Stimulated activated CD4-positive, alpha-beta T cell treated with anti-CD3 and anti-CD28 coated beads, TNF-alpha, amount 100 ng/mL, for 24 hours (primary cell): Measurements from ENCODE around the gene CASKIN2.
"Not testable (repeated sequence)": the region's sequence is repeated elsewhere in the genome, so short reads cannot be mapped to it uniquely, and the experiment has no call there.

Experiments
- DNase-seq, 3 experiments: peaks; one replicate each; pipeline ENCODE4 v3.0.0-alpha.2; 2020; ENCODE audit warnings: low read depth in 3 of 3

Gene CASKIN2

GRCh38 chr17:75523647-75524046 is 8.3 kb upstream of the CASKIN2 start:
- no peak for DNase-seq

DNA sequence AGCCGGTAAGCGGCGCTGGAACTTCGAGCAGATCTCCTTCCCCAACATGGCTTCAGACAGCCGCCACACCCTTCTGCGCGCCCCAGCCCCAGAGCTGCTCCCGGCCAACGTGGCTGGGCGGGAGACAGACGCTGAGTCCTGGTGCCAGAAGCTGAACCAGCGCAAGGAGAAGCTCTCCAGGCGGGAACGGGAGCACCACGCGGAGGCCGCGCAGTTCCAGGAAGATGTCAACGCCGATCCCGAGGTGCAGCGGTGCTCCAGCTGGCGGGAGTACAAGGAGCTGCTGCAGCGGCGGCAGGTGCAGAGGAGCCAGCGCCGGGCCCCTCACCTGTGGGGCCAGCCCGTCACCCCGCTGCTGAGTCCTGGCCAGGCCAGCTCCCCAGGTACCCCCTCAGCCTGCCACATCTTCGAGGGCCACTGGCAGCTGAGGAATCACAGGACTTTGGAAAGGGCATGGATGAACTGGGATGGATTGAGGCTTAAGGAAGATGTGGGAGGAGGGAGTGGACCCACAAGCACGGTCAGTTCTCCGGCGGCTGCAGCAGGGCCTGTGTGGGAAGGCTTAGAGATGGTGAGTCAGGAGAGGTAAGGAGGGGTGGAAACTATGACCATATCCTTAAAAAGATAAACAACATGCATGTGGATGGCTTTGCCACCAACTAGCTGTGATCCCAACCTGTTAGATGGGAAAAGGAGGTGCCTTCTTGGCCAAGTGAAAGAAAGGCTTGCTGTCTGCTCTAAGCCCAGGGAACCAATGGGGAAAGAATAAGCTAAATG is 6.8 kb upstream of the CASKIN2 start:
- DNase-seq: no peak

DNA sequence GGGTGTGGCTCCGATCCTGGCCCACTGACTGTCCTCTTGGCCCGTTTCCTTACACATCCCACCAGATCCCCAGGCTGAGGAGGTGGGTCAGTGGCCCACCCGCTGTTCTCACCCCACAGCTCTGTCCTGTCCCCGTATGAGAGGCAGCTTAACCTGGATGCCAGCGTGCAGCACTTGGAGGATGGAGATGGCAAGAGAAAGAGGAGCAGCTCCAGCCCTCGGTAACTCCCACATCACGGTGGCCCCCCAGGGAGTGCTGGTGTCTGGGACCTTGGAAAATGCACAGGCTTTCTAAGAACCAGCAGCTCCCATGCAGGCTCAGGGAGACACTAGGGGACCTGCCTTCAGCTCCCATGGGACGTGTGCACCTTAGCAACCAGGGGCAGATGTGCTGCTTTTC is 6.0 kb upstream of the CASKIN2 start:
- no peak for DNase-seq

DNA sequence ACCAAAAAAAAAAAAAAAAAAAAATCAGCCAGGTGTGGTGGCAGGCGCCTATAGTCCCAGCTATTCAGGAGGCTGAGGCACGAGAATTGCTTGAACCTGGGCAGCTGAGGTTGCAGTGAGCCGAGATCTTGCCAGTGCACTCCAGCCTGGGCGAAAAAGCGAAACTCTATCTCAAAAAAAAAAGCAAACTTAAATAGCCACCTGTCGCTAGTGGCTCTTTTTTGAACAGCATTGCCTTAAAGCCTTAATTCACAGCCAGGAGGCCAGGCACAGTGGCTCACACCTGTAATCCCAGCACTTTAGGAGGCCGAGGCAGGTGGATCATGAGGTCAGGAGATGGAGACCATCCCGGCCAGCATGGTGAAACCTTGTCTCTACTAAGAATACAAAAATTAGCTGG is 5.1 kb upstream of the CASKIN2 start:
- not testable (repeated sequence) for DNase-seq

DNA sequence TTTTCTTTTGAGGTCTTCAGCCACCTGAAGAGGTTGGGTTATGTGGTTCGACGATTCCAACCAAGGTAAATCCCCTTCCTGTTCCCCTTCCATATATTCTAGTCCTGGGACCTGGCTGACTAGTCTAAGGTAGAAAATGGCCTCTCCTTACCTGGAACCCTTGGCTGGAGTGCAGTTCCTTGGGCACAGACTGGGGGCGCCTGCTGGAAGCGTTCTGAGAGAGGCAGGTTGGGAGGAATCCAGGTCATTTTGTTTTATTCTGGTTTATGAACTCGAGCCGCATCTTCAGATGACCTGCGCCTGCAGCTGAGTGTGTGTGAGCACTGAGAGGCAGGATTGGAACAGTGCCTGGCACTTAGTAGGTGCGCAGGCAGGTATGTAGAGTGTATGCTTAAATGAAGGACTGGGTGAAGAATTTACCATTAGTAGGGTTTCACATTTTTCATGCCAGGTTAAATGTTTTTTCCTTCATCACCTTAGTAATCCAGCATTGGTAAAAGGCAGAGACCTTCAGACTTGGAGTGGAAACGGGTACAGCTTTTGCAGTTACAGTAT is 3.7 kb upstream of the CASKIN2 start:
- no peak for DNase-seq

DNA sequence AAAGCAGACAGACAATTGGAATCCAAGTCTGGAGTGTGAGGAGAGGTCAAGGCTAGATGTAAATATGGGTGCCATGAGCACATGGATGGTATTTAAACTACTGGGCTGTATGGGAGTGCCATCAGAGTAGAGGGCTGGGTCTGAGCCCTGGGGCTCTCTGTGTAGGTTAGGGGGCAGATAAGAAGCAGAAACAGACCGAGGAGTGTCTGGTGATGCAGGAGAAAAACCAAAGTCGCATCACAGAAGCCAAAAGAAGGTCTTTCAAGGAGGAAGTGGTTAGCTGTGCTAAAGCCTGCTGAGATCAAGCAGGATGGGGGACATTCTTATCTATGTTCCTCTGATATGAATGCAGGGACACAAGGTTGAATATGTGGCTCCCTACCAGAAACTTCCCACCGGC is 2.9 kb upstream of the CASKIN2 start:
- DNase-seq: no peak

DNA sequence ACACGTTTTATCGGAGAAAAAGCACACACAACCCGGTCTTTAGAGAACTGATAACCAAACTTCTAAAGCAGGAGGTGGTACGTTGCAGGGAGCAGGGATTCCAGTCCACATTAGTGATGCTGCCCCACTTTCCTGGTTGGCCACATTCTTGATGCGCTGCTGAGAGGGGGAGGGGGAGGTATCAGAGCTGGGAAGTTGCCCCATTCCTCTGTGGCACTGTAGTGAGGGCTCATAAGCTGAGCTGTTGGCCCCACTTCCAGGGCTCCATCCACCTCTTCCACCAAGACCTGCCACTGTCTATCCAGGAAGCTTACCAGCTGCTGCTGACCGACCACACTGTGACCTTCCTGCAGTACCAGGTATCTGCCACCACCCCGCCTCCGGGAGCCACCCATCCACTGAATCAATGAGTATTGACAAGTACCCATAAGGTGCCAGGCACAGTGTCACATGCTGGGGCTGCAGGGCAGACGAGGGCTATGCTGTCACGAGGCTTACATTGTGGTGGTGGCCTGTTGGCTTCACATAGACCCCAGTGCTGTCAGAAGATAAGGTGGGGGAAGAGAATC is 2.0 kb upstream of the CASKIN2 start:
- peak in 1 of 3 experiments; percentile 39 for DNase-seq

DNA sequence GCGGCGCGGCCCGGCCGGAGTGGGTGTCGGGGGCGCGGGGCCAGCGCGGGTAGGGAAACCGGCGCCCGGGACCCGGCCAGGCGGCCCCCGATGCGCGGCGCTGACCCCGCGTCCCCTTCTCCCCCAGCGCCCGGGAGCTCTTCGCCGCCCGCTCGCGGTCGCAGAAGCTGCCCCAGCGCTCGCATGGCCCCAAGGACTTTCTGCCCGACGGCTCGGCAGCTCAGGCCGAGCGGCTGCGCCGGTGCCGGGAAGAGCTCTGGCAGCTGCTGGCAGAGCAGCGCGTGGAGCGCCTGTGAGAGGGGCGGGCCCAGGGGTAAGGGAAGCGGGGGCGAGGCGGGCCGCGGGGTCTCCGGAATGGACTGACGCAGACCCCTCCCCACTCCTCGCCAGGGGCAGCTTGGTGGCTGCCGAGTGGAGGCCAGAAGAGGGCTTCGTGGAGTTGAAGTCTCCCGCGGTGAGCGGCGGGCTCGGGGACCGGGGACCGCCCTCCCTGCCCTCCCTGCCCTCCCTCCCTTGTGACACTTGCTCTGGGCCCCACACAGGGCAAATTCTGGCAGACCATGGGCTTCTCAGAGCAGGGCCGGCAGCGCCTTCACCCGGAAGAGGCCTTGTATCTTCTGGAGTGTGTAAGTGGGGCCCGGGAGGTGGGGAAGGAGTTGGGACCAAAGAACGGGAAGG is 1.4 kb upstream of the CASKIN2 start:
- DNase-seq: peak in 1 of 3 experiments; percentile 33

- DNase-seq: peak; percentile 84 to 97 (median 91)
Observed at GRCh38 chr17:75516255-75516618, 900 bp upstream of the CASKIN2 start, which contains the start of gene TSEN54. TSS of gene TSEN54 (plus strand) at chr17:75516528. CDS start at chr17:75516561, 33 bp downstream.

DNA sequence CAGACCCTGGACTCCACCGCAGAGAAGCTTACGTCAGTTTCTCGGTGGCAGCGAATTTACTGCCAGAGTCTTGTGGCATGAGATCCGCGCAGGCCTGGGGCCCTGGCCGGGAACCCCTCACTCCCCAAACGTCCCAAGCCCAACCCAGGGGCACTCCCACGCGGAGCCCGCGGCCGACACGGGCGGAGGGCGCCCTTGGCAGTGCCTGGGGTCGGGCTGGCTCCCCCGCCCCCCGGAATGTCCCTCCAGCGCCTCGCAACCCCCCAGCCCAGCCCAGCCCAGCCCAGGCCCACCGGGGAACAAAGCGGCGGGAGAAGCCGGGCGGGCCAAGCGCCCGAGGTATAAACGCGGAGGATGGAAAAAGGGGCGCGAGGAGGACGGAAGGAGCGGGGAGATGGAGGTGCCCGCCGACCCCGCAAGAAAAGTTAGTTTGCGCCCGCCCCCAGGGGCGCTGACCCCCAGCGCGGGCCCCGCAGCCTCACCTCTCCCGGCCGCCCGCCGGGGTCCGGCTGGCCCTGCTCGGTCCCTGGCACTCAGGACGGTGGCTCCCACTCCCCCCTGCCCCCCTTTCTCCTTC is 330 bp downstream of the CASKIN2 start:
- no peak for DNase-seq

- no peak for DNase-seq
Observed at GRCh38 chr17:75514299-75514918, 928 bp downstream of the CASKIN2 start.

- DNase-seq: no peak
Observed at GRCh38 chr17:75513641-75514000, 1.7 kb downstream of the CASKIN2 start.

GRCh38 chr17:75512926-75513640 is 2.3 kb downstream of the CASKIN2 start:
- no peak for DNase-seq

DNA sequence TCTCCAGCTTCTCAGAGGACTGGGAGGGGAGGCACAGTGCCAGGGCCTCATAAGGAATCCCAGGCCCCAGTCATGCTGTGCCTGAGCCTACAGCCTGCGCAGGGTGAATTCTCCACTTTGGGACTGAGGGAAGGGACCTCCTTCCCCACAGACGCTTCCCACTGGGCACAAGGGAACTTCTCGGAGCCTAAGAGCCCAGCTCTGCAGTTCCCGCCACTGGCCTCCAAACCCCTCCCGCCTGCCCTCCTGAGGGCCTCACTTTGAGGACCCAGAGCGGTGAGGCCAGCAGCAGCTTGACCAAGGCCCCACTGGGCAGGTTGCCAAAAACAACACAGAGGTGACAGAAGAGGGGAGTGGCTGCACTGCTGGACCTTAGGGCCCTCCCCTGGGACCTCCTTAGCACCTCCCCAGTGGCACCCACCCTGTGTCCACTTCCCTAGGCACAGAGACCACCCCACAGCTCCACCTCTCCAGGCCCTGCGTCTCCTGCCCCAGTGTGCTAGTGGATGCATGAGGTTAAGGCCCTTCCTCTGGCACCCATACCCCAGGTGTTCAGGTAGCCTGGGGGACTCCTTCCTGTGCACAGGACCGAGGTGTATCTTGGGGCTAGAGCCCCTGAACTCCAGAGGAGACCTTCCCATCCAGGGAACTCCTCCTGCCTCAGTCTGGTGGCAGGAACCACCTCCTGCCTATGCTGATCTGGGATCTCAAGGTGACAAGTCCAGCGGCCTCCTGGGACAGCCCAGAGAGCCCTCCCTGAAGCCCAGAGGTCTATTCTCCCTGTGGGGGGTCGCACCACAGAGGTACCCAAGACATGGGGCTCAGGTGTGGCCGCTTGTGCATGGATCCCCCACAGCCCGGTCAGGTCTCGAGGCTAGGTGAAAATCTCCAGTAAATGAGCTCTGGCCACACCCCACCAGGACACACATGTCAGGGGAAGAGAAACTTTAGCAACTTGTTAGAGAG is 3.4 kb downstream of the CASKIN2 start:
- DNase-seq: no peak

DNA sequence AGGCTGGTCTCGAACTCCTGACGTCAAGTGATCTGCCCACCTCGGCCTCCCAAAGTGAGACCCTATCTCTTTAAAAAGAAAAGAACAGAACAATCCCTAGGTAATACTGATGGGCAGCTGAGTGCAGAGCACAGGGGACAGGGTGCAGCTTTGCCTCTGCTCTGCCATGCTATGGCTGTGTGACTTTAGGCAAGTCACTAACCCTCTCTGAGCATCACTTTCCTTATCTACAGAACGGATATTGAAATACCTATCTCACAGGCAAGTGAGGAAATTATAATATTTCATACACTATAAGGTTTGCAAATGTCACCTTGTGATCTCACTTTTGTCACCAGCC is 4.1 kb downstream of the CASKIN2 start:
- DNase-seq: no peak

DNA sequence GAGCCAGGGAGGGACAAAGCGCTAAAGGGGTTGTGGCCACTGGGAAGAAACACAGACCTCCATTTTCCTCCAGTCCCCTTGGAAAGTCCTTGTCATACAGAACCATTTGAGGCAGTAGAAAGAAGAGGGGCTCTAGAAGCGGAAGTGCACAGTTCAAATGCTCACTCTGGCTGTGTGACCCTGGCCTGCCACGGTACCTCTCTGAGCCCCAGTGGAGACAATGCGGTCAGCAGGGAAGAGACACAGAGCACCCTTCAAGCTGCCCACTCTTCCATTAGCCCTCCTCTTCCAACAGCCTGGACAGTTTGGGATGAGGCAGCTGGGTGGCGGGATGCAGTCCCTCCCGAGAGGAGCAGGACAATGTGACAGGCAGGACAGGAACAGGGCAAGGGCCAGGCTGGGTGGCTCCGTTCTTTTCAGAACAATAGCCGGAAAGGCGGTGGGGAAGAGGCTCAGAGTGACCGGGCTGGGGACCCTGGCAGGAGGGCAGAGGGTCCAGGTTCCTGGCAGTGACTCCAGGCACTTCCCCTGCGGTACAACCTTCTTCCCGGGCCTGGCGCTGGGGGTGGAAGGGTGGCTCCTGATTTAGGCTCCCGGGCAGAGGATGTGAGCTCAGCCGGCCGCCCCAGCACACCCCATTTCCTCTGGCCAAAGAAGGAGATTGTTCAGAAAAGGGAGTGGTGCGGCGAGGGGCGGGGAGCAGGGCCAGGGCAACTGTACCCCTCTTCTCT is 5.6 kb downstream of the CASKIN2 start:
- no peak for DNase-seq

GRCh38 chr17:75508931-75509361 is 6.4 kb downstream of the CASKIN2 start:
- no peak for DNase-seq

GRCh38 chr17:75507733-75508719 is 7.3 kb downstream of the CASKIN2 start:
- no peak for DNase-seq
